PC-3 (cell line): ENCODE data around the gene CLP1. TPM values are rescaled to one million over a fixed set of nuclear protein-coding genes. Genes with fewer than 3 reads are reported as not detected.
"Not testable (repeated sequence)": the region's sequence is repeated elsewhere in the genome, so short reads cannot be mapped to it uniquely, and the experiment has no call there.

Source experiments
- ATAC-seq: fragments of 200-7000 bp; cut with Tn5 transposase; 2 replicates; pipeline ENCODE4 v1.9.1; 2020; ENCODE audit warnings: mild to moderate bottlenecking, moderate library complexity
- BruUV-seq: library from RNA; stranded (reverse); fragments of 400-500 nt; replicated peaks from 2 replicates; lab custom pipeline; 2021; lab: Mats Ljungman, UMichigan
- CTCF ChIA-PET: fragments of 300-600 bp; sonication (Branson Sonifier 250); formaldehyde crosslinking; loops from one replicate; lab custom pipeline; 2022; ENCODE audit warnings: antibody characterized with exemption; lab: Charles Lee
- POLR2A ChIA-PET: fragments of 300-600 bp; sonication (Branson Sonifier 250); formaldehyde crosslinking; loops from one replicate; lab custom pipeline; 2022; ENCODE audit warnings: antibody characterized with exemption; ENCODE audit not compliant: unreplicated experiment; lab: Charles Lee
- DNase-seq: peaks from one replicate; pipeline ENCODE4 v3.0.0-alpha.2; 2015
- H2AFZ ChIP-seq: fragments of 300-600 bp; sonication (generic); 2 replicates; pipeline ENCODE4 v1.6.0; 2016; ENCODE audit warnings: antibody characterized with exemption, low read length
- H3F3A ChIP-seq: fragments of 300-600 bp; sonication (generic); one replicate; pipeline ENCODE4 v1.6.0; 2017; ENCODE audit warnings: antibody characterized with exemption, low read length, control low read depth, mild to moderate bottlenecking; ENCODE audit not compliant: unreplicated experiment
- H3K27ac ChIP-seq: fragments of 300-600 bp; sonication (generic); 2 replicates; pipeline ENCODE4 v1.5.1; 2016; ENCODE audit warnings: mild to moderate bottlenecking, low read length
- H3K27me3 ChIP-seq: fragments of 300-600 bp; sonication (generic); 2 replicates; pipeline ENCODE4 v1.6.1; 2016; ENCODE audit warnings: low read length, mixed read lengths
- H3K36me3 ChIP-seq: fragments of 300-600 bp; sonication (generic); 2 replicates; pipeline ENCODE4 v1.6.1; 2016; ENCODE audit warnings: low read depth, mixed run types, low read length, mixed read lengths
- H3K4me1 ChIP-seq: fragments of 300-600 bp; sonication (generic); 2 replicates; pipeline ENCODE4 v1.5.1; 2016; ENCODE audit warnings: low read length; ENCODE audit not compliant: insufficient read depth
- H3K4me2 ChIP-seq: fragments of 300-600 bp; sonication (generic); 2 replicates; pipeline ENCODE4 v1.6.0; 2016; ENCODE audit warnings: low read length
- H3K4me3 ChIP-seq: fragments of 300-600 bp; sonication (generic); 2 replicates; pipeline ENCODE4 v1.5.1; 2016; ENCODE audit warnings: mild to moderate bottlenecking, low read length, mixed read lengths
- H3K79me2 ChIP-seq: fragments of 300-600 bp; sonication (generic); 2 replicates; pipeline ENCODE4 v1.6.1; 2017; ENCODE audit warnings: low read length, mixed read lengths
- H3K9ac ChIP-seq: fragments of 300-600 bp; sonication (generic); 2 replicates; pipeline ENCODE4 v1.6.0; 2016; ENCODE audit warnings: mild to moderate bottlenecking, low read length
- H3K9me2 ChIP-seq: fragments of 300-600 bp; sonication (generic); replicated peaks from 2 replicates; pipeline ENCODE4 v1.6.1; 2016; ENCODE audit warnings: mixed run types, low read length, mixed read lengths
- H3K9me3 ChIP-seq: fragments of 300-600 bp; sonication (generic); 2 replicates; pipeline ENCODE4 v1.6.1; 2016; ENCODE audit warnings: low read length, mixed read lengths
- H4K20me1 ChIP-seq: fragments of 300-600 bp; sonication (generic); 2 replicates; pipeline ENCODE4 v1.6.1; 2016; ENCODE audit warnings: low read length, mixed read lengths
- CTCF ChIP-seq: fragments of 300-600 bp; sonication (generic); conservative IDR thresholded peaks from 2 replicates; pipeline ENCODE4 v1.5.1; 2017; ENCODE audit warnings: antibody characterized with exemption, low read depth, mild to moderate bottlenecking, low read length
- EZH2 ChIP-seq: fragments of 300-600 bp; sonication (generic); IDR thresholded peaks from one replicate; pipeline ENCODE4 v1.6.1; 2017; ENCODE audit warnings: antibody characterized with exemption, mild to moderate bottlenecking, low read length; ENCODE audit not compliant: unreplicated experiment
- EZH2phosphoT487 ChIP-seq: fragments of 300-600 bp; sonication (generic); IDR thresholded peaks from 2 replicates; pipeline ENCODE4 v1.6.1; 2018; ENCODE audit warnings: mild to moderate bottlenecking, antibody characterized with exemption, low read length, borderline replicate concordance
- intact Hi-C: fragments of 100-400 bp; cut with micrococcal nuclease; formaldehyde crosslinking; loops from 2 replicates; pipeline ENCODE4 v1.9.0; 2023
- total RNA-seq: library from RNA; depleted of rRNA; stranded (reverse); fragments of >200 nt; gene quantifications from 2 replicates; pipeline ENCODE4 v1.2.3, GENCODE V29; 2014

Gene CLP1
- total RNA-seq, 1 experiment from 2014 or later = 28.4 TPM

- ATAC-seq (no peak), DNase-seq (no peak)
- H3K79me2 ChIP-seq = peaks cover 17% of the 10 kb centered on the region
- no peak overlapping the region for H3K4me2 ChIP-seq
- no TSS peak for BruUV-seq
- no peak overlapping the region for H3K9ac ChIP-seq
- H3K27me3 ChIP-seq = no peaks in the 10 kb centered on the region
- no peak overlapping the region for H3K4me3 ChIP-seq
- peaks cover 55% of the 10 kb centered on the region for H3K36me3 ChIP-seq
- H2AFZ ChIP-seq = no peak overlapping the region
- H3K4me1 ChIP-seq = no peaks in the 10 kb centered on the region
- H3F3A ChIP-seq = peaks cover 4% of the 10 kb centered on the region
- TF ChIP-seq EZH2 (no peak), CTCF (no peak), EZH2phosphoT487 (no peak)
- no peak overlapping the region for H3K27ac ChIP-seq
- ChIA-PET POLR2A (no interaction called here), CTCF (no interaction called here)
- H4K20me1 ChIP-seq = 0 out of 2 replicates have a peak, but pooled peaks cover 3% of the 10 kb centered on the region
- no peaks in the 10 kb centered on the region for H3K9me3 ChIP-seq
- intact Hi-C loops = no loop called here
- H3K9me2 ChIP-seq = no peaks in the 10 kb centered on the region
Measured at GRCh38 chr11:57703341-57703740, 45.8 kb downstream of the CLP1 start.

GRCh38 chr11:57704932-57705331 lies 47.4 kb downstream of the CLP1 start:
- DNase-seq = no peak
- TF ChIP-seq CTCF (no peak), EZH2phosphoT487 (no peak), EZH2 (no peak)
- Histone ChIP-seq H3K9ac (no peak overlapping the region), H4K20me1 (0 out of 2 replicates have a peak, but pooled peaks cover 3% of the 10 kb centered on the region), H3K36me3 (peaks cover 43% of the 10 kb centered on the region), H3K4me2 (no peak overlapping the region), H3K4me1 (no peaks in the 10 kb centered on the region), H3K79me2 (peaks cover 26% of the 10 kb centered on the region), H3K27ac (no peak overlapping the region), H3F3A (peaks cover 4% of the 10 kb centered on the region), H3K4me3 (no peak overlapping the region), H2AFZ (no peak overlapping the region), H3K9me3 (no peaks in the 10 kb centered on the region), H3K27me3 (no peaks in the 10 kb centered on the region), H3K9me2 (no peaks in the 10 kb centered on the region)
- ChIA-PET CTCF (no interaction called here), POLR2A (interaction anchor here (0.6 kb wide), 1 partner anchor 55 kb away, joined by 16 read pairs; no protein-coding TSS in a partner anchor)
- ATAC-seq = no peak
- TSS peak; percentile 8 for BruUV-seq
- intact Hi-C loops = no loop called here

GRCh38 chr11:57705432-57705831 lies 47.9 kb downstream of the CLP1 start:
- not testable (repeated sequence) for BruUV-seq

More at GRCh38 chr11:57705432-57705831, 47.9 kb downstream of the CLP1 start:
- intact Hi-C loops, H2AFZ ChIP-seq, H4K20me1 ChIP-seq, H3K9me3 ChIP-seq, H3K4me3 ChIP-seq, H3K9ac ChIP-seq, H3K9me2 ChIP-seq, ATAC-seq, DNase-seq, H3K27me3 ChIP-seq, CTCF ChIA-PET, H3K4me2 ChIP-seq, H3F3A ChIP-seq, H3K27ac ChIP-seq, H3K4me1 ChIP-seq: not testable (repeated sequence)
- H3K79me2 ChIP-seq = peaks cover 31% of the 10 kb centered on the region
- POLR2A ChIA-PET = interaction anchor here (0.6 kb wide), 1 partner anchor 55 kb away, joined by 16 read pairs; no protein-coding TSS in a partner anchor
- peaks cover 39% of the 10 kb centered on the region for H3K36me3 ChIP-seq
